Nephron (organoid): Measurements from ENCODE around the gene KRT6C.

ENCODE experiments used
- H3K27ac Mint-ChIP-seq, 3 experiments: 2 replicates each; pipeline ENCODE4 v1.8.0; 2020; ENCODE audit warnings: mixed read lengths in 3 of 3, mild to moderate bottlenecking in 2 of 3, moderate library complexity in 1 of 3
- H3K27me3 Mint-ChIP-seq: 2 replicates; pipeline ENCODE4 v1.8.0; 2021; ENCODE audit warnings: low read depth, mild to moderate bottlenecking, moderate library complexity, mixed read lengths
- H3K36me3 Mint-ChIP-seq: 2 replicates; pipeline ENCODE4 v1.8.0; 2020; ENCODE audit warnings: low read depth, mixed read lengths
- H3K4me1 Mint-ChIP-seq: 2 replicates; pipeline ENCODE4 v1.8.0; 2020; ENCODE audit warnings: mixed read lengths
- H3K4me3 Mint-ChIP-seq, 3 experiments: 2 replicates each; pipeline ENCODE4 v1.8.0; 2020; ENCODE audit warnings: mild to moderate bottlenecking in 3 of 3, mixed read lengths in 3 of 3, moderate library complexity in 2 of 3
- H3K9me3 Mint-ChIP-seq: 2 replicates; pipeline ENCODE4 v1.8.0; 2020; ENCODE audit warnings: mixed read lengths
- CTCF ChIP-seq, 3 experiments: fragments of 200-600 bp; sonication (generic); IDR thresholded peaks; one replicate each; pipeline ENCODE4 v1.5.0; 2021; ENCODE audit warnings: antibody characterized with exemption in 3 of 3; ENCODE audit not compliant: unreplicated experiment in 3 of 3

KRT6C gene

GRCh38 chr12:52439845-52440244 lies 33.8 kb downstream of the KRT6C start:
- Mint-ChIP-seq H3K27ac (no peak overlapping the region), H3K4me1 (peaks cover 6% of the 10 kb centered on the region), H3K27me3 (peaks cover 21% of the 10 kb centered on the region), H3K4me3 (no peak overlapping the region), H3K9me3 (no peaks in the 10 kb centered on the region), H3K36me3 (no peaks in the 10 kb centered on the region)
- no peak for TF ChIP-seq CTCF (IDR thresholded peaks at IDR 0.05; ENCODE audit: unreplicated experiment in 3 of 3)

GRCh38 chr12:52439420-52439819 lies 34.2 kb downstream of the KRT6C start:
- Mint-ChIP-seq H3K27me3 (peaks cover 24% of the 10 kb centered on the region), H3K4me1 (peaks cover 6% of the 10 kb centered on the region), H3K27ac (no peak overlapping the region), H3K4me3 (no peak overlapping the region), H3K36me3 (no peaks in the 10 kb centered on the region), H3K9me3 (no peaks in the 10 kb centered on the region)
- no peak for TF ChIP-seq CTCF (IDR thresholded peaks at IDR 0.05; ENCODE audit: unreplicated experiment in 3 of 3)

- Mint-ChIP-seq H3K36me3 (no peaks in the 10 kb centered on the region), H3K4me1 (peaks cover 6% of the 10 kb centered on the region), H3K27me3 (peaks cover 27% of the 10 kb centered on the region), H3K9me3 (no peaks in the 10 kb centered on the region), H3K27ac (no peak overlapping the region), H3K4me3 (no peak overlapping the region)
- TF ChIP-seq CTCF (IDR thresholded peaks at IDR 0.05; ENCODE audit: unreplicated experiment in 3 of 3), result no peak
Measured at GRCh38 chr12:52438305-52439301, 35.0 kb downstream of the KRT6C start.

GRCh38 chr12:52437508-52437907 lies 36.1 kb downstream of the KRT6C start:
- Mint-ChIP-seq H3K4me3 (no peak overlapping the region), H3K9me3 (no peaks in the 10 kb centered on the region), H3K4me1 (peaks cover 4% of the 10 kb centered on the region), H3K27ac (no peak overlapping the region), H3K27me3 (peaks cover 29% of the 10 kb centered on the region), H3K36me3 (no peaks in the 10 kb centered on the region)
- no peak for TF ChIP-seq CTCF (IDR thresholded peaks at IDR 0.05; ENCODE audit: unreplicated experiment in 3 of 3)

- Mint-ChIP-seq H3K27ac (no peak overlapping the region), H3K4me3 (no peak overlapping the region), H3K4me1 (no peaks in the 10 kb centered on the region), H3K27me3 (peaks cover 32% of the 10 kb centered on the region), H3K9me3 (no peaks in the 10 kb centered on the region), H3K36me3 (no peaks in the 10 kb centered on the region)
- TF ChIP-seq CTCF (IDR thresholded peaks at IDR 0.05; ENCODE audit: unreplicated experiment in 3 of 3), result no peak
Measured at GRCh38 chr12:52436828-52437474, 36.7 kb downstream of the KRT6C start.
